PC-9 (cell line): Measurements from ENCODE around the gene LIN7A.

Source experiments
- EZH2 ChIP-seq: fragments of 200-600 bp; sonication (generic); IDR thresholded peaks from 2 replicates; pipeline ENCODE4 v1.8.0; 2017; ENCODE audit warnings: antibody characterized with exemption, low read depth
- TF ChIP-seq, protein P1 (sequence below): fragments of 200-600 bp; sonication (generic); conservative IDR thresholded peaks from 2 replicates; pipeline ENCODE4 v1.6.1; 2017; ENCODE audit warnings: mixed run types, antibody characterized with exemption, mild to moderate bottlenecking, moderate library complexity

- TF ChIP-seq, protein P1, sequence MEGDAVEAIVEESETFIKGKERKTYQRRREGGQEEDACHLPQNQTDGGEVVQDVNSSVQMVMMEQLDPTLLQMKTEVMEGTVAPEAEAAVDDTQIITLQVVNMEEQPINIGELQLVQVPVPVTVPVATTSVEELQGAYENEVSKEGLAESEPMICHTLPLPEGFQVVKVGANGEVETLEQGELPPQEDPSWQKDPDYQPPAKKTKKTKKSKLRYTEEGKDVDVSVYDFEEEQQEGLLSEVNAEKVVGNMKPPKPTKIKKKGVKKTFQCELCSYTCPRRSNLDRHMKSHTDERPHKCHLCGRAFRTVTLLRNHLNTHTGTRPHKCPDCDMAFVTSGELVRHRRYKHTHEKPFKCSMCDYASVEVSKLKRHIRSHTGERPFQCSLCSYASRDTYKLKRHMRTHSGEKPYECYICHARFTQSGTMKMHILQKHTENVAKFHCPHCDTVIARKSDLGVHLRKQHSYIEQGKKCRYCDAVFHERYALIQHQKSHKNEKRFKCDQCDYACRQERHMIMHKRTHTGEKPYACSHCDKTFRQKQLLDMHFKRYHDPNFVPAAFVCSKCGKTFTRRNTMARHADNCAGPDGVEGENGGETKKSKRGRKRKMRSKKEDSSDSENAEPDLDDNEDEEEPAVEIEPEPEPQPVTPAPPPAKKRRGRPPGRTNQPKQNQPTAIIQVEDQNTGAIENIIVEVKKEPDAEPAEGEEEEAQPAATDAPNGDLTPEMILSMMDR, result no peak
- TF ChIP-seq EZH2, result no peak
Measured at GRCh38 chr12:80791863-80792262, 145.9 kb downstream of the LIN7A start.
